ENCODE results near the gene TRRAP.

TRRAP gene

GRCh38 chr7:99027241-99027640 is 148.9 kb downstream of the TRRAP start:
- peak; percentile 31 for DNase-seq (ENCODE audit: low read depth)
- no peak for TF ChIP-seq CTCF (conservative IDR thresholded peaks at IDR 0.05; ENCODE audit: low read length)
- no peak overlapping the region for H3K4me3 ChIP-seq (ENCODE audit: low read length)

GRCh38 chr7:99027841-99028240 is 149.5 kb downstream of the TRRAP start:
- no peak overlapping the region for H3K4me3 ChIP-seq (ENCODE audit: low read length)
- no peak for DNase-seq (ENCODE audit: low read depth)
- TF ChIP-seq CTCF (conservative IDR thresholded peaks at IDR 0.05; ENCODE audit: low read length) = no peak

- no peak overlapping the region for H3K4me3 ChIP-seq (ENCODE audit: low read length)
- TF ChIP-seq CTCF (conservative IDR thresholded peaks at IDR 0.05; ENCODE audit: low read length) = no peak
- DNase-seq (ENCODE audit: low read depth) = no peak
Measured at GRCh38 chr7:99028261-99028973, 150.1 kb downstream of the TRRAP start.

GRCh38 chr7:99029466-99030435 is 151.4 kb downstream of the TRRAP start:
- TF ChIP-seq CTCF (conservative IDR thresholded peaks at IDR 0.05; ENCODE audit: low read length) = no peak
- no peak overlapping the region for H3K4me3 ChIP-seq (ENCODE audit: low read length)
- DNase-seq (ENCODE audit: low read depth) = no peak

- no peak for TF ChIP-seq CTCF (conservative IDR thresholded peaks at IDR 0.05; ENCODE audit: low read length)
Measured at GRCh38 chr7:99030457-99030856, 152.1 kb downstream of the TRRAP start.

GRCh38 chr7:99030951-99031350 is 152.6 kb downstream of the TRRAP start:
- no peak for TF ChIP-seq CTCF (conservative IDR thresholded peaks at IDR 0.05; ENCODE audit: low read length)

More at GRCh38 chr7:99030457-99030856, 152.1 kb downstream of the TRRAP start:
- no peak for DNase-seq (ENCODE audit: low read depth)
- H3K4me3 ChIP-seq (ENCODE audit: low read length) = no peak overlapping the region

More at GRCh38 chr7:99030951-99031350, 152.6 kb downstream of the TRRAP start:
- no peak overlapping the region for H3K4me3 ChIP-seq (ENCODE audit: low read length)
- DNase-seq (ENCODE audit: low read depth) = peak; percentile 63
